HG02588 (cell line): ENCODE data around the gene WDR45B.
"Not testable (repeated sequence)": the region's sequence is repeated elsewhere in the genome, so short reads cannot be mapped to it uniquely, and the experiment has no call there.

Source experiments
- ATAC-seq: cut with Tn5 transposase; IDR thresholded peaks from one replicate; pipeline ENCODE4 v1.9.1; 2021; ENCODE audit warnings: mild to moderate bottlenecking, moderate library complexity; ENCODE audit not compliant: unreplicated experiment

WDR45B gene

GRCh38 chr17:82658796-82659452, 10.7 kb upstream of the WDR45B start:
- no peak for ATAC-seq

DNA sequence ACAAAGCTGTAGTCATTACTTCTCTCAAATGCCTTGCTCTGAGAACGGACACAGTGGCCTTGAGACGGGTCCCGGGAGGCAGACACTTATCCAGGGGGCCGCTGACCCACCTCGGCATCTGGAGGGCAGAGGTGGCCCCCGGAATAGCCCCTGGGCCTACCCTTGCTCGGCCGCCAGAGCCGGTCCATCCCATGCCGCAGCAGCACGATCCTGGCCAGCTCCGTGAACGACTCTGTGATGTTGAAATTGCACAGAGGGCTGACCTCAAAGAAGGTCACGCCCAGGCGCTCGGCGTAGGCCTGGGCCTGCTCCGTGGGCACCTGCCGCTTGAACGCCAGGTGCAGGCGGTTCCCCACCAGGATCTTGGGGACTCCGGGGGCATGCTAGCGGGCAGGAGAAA, 10.1 kb upstream of the WDR45B start:
- ATAC-seq: no peak

- ATAC-seq: no peak
Observed at GRCh38 chr17:82657926-82658325, 9.7 kb upstream of the WDR45B start.

DNA sequence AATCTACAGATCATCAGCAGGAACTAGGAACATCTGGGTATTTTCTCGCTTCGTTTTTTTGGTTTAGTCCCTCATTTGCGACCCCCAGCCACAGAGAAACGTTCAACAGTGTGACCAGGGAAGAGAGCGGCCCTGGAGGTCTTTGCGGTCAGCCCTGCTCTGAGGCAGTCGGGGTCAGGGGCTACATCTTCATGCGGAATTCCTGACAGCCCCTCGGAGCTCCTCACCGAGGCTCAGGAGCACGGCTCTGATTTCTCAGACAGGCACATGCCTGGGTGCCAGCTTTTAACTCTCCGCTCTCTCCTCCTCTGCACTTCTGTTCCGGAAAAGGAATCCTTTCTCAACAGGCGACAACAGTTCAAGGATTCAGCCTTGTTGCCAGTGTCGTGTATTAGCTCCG, 8.0 kb upstream of the WDR45B start:
- no peak for ATAC-seq

- no peak for ATAC-seq
Observed at GRCh38 chr17:82655523-82655922, 7.3 kb upstream of the WDR45B start.

DNA sequence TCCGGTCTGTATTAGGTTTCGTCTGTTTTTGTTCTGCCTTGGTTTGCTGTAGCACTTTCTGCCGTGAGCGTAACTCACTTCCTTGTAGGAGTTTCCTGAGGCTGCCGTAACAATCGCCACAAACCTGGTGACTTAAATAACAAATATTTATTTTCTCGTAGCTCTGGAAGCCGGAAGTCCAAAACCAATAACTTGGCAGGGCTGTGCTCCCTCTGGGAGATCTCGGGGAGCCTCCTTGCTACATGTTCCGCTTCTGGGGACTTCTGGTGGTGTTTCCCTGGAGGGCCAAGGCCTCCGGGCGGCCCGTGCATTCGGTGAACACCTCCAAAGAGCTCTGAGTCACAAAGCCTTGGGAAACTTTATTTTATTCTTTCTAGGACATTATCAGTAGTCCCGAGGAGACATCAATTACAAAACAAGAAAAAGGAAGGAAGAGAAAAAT, 6.8 kb upstream of the WDR45B start:
- no peak for ATAC-seq

GRCh38 chr17:82654611-82655010, 6.4 kb upstream of the WDR45B start:
- ATAC-seq: not testable (repeated sequence)

- ATAC-seq: no peak
Observed at GRCh38 chr17:82653651-82654528, 5.6 kb upstream of the WDR45B start.

DNA sequence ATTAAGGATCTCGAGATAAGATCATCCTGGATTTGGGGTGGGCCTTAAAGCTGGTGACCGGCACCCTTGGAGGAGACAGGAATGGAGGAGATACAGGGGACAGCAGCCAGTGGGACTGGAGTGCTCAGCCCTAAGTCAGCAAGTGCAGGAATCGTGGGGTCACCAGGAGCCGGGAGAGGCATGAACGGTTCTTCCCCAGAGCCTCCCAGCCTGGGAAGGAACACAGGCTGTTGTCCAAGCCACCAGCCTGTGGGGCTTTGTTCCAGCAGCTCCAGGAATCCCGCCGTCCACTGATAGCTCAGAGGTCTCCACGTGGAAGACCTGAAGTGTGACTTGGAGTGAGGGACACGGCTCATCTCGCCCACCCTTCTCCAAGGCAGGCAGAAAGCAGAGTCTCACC, 2.5 kb upstream of the WDR45B start:
- no peak for ATAC-seq

GRCh38 chr17:82649501-82650261, 1.4 kb upstream of the WDR45B start:
- no peak for ATAC-seq

DNA sequence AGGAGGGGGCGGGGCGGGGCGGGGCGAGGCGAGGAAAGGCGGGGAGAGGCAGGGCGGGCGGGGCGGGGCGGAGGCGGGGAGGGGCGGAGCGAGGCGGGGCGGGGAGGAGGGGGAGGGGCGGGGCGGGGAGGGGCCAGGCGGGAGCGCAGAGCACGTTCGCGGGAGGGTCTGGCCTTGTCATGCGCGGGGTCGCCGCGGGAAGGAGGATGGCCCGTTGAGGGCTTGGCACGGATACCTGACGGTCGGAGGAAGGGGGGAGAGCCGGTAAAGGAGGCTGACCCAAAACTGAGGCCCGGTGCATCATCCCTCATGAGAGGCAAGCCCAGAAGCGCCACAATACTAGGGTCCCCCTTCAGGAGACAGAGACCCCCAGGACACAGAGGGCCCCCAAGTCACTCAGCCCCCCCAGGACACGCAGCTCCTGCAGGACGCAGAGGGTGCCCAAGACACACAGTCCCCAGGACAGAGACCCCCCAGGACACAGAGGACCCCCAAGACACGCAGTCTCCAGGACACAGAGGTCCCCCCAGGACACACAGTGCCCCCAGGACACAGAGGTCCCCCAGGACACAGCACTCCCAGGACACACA, 593 bp upstream of the WDR45B start:
- ATAC-seq: no peak

DNA sequence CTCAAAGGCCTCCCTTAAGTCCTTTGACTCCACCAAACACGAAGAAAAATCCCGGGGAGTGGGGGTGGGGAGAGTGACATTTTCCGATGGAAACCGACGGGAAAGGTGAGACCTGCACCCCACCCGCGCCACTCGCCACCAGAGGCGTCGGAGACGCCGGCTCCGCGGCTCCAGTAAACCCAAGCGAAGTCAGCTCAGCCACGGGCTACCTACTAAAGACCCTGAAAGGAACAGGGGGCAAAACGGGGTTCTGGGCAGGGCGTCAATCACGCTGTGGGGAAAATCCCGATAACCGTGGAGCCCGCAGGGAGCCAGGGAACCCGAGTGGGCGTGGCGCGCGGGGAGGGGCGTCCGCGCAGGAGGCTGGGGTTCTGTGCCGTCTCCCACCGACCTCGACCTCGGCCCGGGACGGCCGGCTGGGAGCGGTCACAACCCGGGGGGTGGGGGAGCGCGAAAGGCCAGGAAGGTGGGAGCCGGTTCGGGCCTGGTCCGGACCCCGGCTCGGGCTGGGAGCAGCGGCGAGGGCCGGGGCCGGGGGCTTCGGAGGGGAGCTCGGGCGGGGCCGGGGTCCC, 565 bp downstream of the WDR45B start:
- peak; percentile 28 for ATAC-seq

- ATAC-seq: no peak
Observed at GRCh38 chr17:82645516-82645915, 2.7 kb downstream of the WDR45B start.

- ATAC-seq: no peak
Observed at GRCh38 chr17:82644148-82644547, 4.1 kb downstream of the WDR45B start.

- no peak for ATAC-seq
Observed at GRCh38 chr17:82642022-82642421, 6.2 kb downstream of the WDR45B start.

- no peak for ATAC-seq
Observed at GRCh38 chr17:82640036-82640435, 8.2 kb downstream of the WDR45B start.

DNA sequence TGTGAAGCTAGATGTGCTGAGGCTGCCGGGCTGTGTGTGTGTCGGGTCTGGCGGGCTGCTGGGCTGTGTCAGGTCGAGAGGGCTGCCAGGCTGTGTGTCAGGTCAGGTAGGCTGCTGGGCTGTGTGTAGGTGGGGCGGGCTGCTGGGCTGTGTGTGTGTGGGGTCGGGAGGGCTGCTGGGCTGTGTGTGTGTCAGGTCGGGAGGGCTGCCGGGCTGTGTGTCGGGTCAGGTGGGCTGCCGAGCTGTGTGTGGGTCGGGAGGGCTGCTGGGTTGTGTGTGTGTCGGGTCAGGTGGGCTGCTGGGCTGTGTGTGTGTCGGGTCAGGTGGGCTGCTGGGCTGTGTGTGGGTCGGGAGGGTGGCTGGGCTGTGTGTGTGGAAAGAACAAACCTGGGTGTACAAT, 8.6 kb downstream of the WDR45B start:
- ATAC-seq: no peak

DNA sequence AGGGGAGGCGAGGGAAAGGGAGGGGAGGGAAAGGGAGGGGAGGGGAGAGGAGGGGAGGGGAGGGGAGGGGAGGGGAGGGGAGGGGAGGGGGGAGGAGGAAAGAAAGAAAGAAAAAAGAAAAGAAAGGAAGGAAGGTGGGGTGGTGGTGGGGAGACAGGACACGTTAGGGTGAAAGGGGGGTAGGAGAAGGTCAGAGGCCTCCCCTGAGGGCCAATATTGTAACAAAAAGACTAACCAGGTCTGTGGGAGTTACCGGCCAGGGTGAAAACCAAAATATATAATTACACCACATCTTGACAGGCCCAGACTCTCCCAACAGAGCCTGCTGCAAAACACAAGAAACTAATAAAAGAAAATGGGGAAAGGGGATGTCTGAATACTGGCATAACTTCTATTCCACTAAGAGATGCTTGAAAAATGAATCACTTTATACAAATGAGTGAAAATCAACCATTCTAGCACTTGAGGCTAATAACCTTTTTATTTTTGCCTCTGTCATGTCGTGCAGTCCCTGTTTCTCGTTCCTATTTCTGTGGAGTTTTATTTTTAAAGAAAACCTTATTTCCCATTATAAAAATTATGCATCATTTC, 10.0 kb downstream of the WDR45B start:
- no peak for ATAC-seq

DNA sequence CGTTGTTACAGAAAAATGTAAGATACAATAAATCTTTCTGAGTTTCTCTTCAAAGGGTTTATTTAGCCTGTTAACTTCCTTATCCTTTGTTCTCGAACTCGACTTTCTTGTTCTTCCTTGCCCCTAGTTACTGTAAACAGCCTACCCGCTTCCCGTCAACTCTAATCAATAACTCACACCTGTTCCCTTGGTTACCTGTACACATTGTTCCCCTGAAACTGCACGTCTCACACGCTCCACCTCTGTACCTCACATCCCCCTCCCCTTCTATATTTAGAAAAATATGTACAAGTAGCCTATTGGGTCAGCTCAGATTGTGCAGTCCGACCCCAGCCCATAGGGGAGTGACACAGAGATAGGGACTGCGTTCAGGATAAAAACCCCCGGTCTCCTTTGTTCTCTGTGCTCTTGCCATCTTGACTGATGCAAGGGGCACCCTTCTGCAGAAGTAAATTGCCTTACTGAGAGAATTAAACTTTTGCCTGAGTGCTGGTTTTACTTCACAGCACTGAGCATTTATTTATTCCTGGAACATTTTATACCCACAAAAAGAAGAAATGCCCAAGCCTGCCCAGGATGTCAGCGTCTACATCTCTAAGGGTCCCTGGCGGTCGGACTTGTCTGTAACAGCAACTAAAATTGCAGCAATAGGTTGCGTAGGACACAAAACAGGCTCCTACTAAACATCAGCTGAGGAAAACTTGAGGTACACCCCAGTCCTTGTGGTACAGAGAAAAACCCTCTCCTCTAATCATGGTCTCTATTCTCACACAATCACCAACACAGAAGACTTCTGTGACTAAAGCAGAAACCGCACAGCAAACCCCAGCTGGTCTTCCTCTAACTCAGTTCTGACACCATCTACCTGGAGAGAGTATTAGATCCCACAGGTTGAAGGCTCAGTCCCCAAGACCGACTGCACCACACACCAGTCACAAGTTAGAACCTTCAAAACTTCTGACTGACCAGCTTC, 11.3 kb downstream of the WDR45B start:
- no peak for ATAC-seq
